SK-N-SH (cell line): ENCODE measurements around the gene BBOX1.

ENCODE experiments used
- CHD2 ChIP-seq: fragments of 150-350 bp; IDR thresholded peaks from 2 replicates; pipeline ENCODE4 v1.6.1; 2018; ENCODE audit warnings: low read length; ENCODE audit not compliant: partially characterized antibody
- CTCF ChIP-seq: fragments of 200-600 bp; sonication (generic); IDR thresholded peaks from 2 replicates; pipeline ENCODE4 v1.6.1; 2017; ENCODE audit warnings: antibody characterized with exemption, mild to moderate bottlenecking, moderate library complexity
- ELF1 ChIP-seq: IDR thresholded peaks from 2 replicates; pipeline ENCODE4 v1.4.0; 2012
- EZH2phosphoT487 ChIP-seq: fragments of 200-600 bp; sonication (generic); IDR thresholded peaks from 2 replicates; pipeline ENCODE4 v1.6.1; 2017; ENCODE audit warnings: low read depth, mixed run types, mild to moderate bottlenecking, antibody characterized with exemption, moderate library complexity, borderline replicate concordance
- GATA2 ChIP-seq: sonication (generic); formaldehyde crosslinking; IDR thresholded peaks from 2 replicates; pipeline ENCODE4 v1.5.0; 2020; ENCODE audit warnings: mild to moderate bottlenecking, missing genetic modification reagents
- MEF2A ChIP-seq: IDR thresholded peaks from 2 replicates; pipeline ENCODE4 v1.4.0; 2012; ENCODE audit warnings: low read depth, borderline replicate concordance
- NRF1 ChIP-seq: IDR thresholded peaks from 2 replicates; pipeline ENCODE4 v1.6.1; 2012; ENCODE audit warnings: low read depth, mild to moderate bottlenecking, low read length
- POLR2AphosphoS5 ChIP-seq: IDR thresholded peaks from 2 replicates; pipeline ENCODE4 v1.6.1; 2012; ENCODE audit warnings: low read depth, low read length
- RAD21 ChIP-seq: IDR thresholded peaks from 2 replicates; pipeline ENCODE4 v1.6.1; 2012; ENCODE audit warnings: mild to moderate bottlenecking, low read length
- RFX5 ChIP-seq: IDR thresholded peaks from 2 replicates; pipeline ENCODE4 v1.6.1; 2012; ENCODE audit warnings: mild to moderate bottlenecking, improper control_type of control experiment, low read length
- SIN3A ChIP-seq: IDR thresholded peaks from 2 replicates; pipeline ENCODE4 v1.6.1; 2012; ENCODE audit warnings: low read depth, mild to moderate bottlenecking, low read length, moderate library complexity, borderline replicate concordance
- TCF12 ChIP-seq: IDR thresholded peaks from 2 replicates; pipeline ENCODE4 v1.4.0; 2012
- USF2 ChIP-seq: fragments of 150-350 bp; IDR thresholded peaks from 2 replicates; pipeline ENCODE4 v1.6.1; 2017; ENCODE audit warnings: antibody characterized with exemption, low read length, low read depth, borderline replicate concordance
- YY1 ChIP-seq: IDR thresholded peaks from 2 replicates; pipeline ENCODE4 v1.4.0; 2012; ENCODE audit warnings: low read depth, mild to moderate bottlenecking

- TF ChIP-seq CTCF: no peak
- TF ChIP-seq POLR2AphosphoS5: no peak
- TF ChIP-seq ELF1: no peak
- TF ChIP-seq MEF2A: no peak
- no peak for TF ChIP-seq YY1
- TF ChIP-seq SIN3A: no peak
- no peak for TF ChIP-seq EZH2phosphoT487
- TF ChIP-seq TCF12: no peak
- TF ChIP-seq USF2: no peak
- no peak for TF ChIP-seq RAD21
- TF ChIP-seq GATA2: no peak
- TF ChIP-seq NRF1: no peak
- no peak for TF ChIP-seq RFX5
- no peak for TF ChIP-seq CHD2
Observed at GRCh38 chr11:27129686-27130085, 89.1 kb downstream of the BBOX1 start.
